ENCODE measurements around the gene PRKAR1B. TPM values are rescaled to one million over a fixed set of nuclear protein-coding genes. Genes with fewer than 3 reads are reported as not detected.

The PRKAR1B gene
- total RNA-seq, 1 experiment from 2014 or later: 43.3 TPM

GRCh38 chr7:548401-548800 lies 178.7 kb downstream of the PRKAR1B start:
- H3K4ac ChIP-seq (ENCODE audit: low read depth, low read length): no peak overlapping the region
- H4K91ac ChIP-seq (ENCODE audit: insufficient read length, low read depth, low read length): no peak overlapping the region
- no peak overlapping the region for H3K9ac ChIP-seq (ENCODE audit: extremely low read depth, insufficient read length, low read length)
- no peak overlapping the region for H4K8ac ChIP-seq (replicated peaks; ENCODE audit: insufficient read length, low read depth, low read length)
- H3K79me2 ChIP-seq (ENCODE audit: insufficient read depth, low read length): no peaks in the 10 kb centered on the region
- no peak overlapping the region for H4K5ac ChIP-seq (ENCODE audit: insufficient read length, low read depth, low read length)
- no CpG with 5 or more reads among the region's 11 CpGs for WGBS (ENCODE audit: extremely low coverage, insufficient read length, low lambda C conversion rate)
- no peak overlapping the region for H2AFZ ChIP-seq (ENCODE audit: low read length)
- H3K27me3 Mint-ChIP-seq (ENCODE audit: low read depth): no peaks in the 10 kb centered on the region
- no peak overlapping the region for H2AK5ac ChIP-seq (ENCODE audit: insufficient read length, low read length)
- no peak overlapping the region for H3K4me3 Mint-ChIP-seq
- no peaks in the 10 kb centered on the region for H3K27me3 ChIP-seq (ENCODE audit: insufficient read depth, low read length)
- no peaks in the 10 kb centered on the region for H3K79me1 ChIP-seq (ENCODE audit: insufficient read depth, low read depth, low read length, poor library complexity, severe bottlenecking)
- no peak overlapping the region for H2BK120ac ChIP-seq (ENCODE audit: low read depth, low read length, poor library complexity, severe bottlenecking)
- no peak overlapping the region for H3K23ac ChIP-seq (ENCODE audit: insufficient read length, low read depth, low read length)
- no peak overlapping the region for H3K56ac ChIP-seq (ENCODE audit: insufficient read length, low read depth, low read length)
- H3K18ac ChIP-seq (ENCODE audit: insufficient read length, low read depth, low read length): no peak overlapping the region
- no peak overlapping the region for H3T11ph ChIP-seq (ENCODE audit: low read length)
- H3K4me2 ChIP-seq (ENCODE audit: insufficient read depth, insufficient read length, low read length): no peak overlapping the region
- H3K9me3 Mint-ChIP-seq: no peaks in the 10 kb centered on the region
- H2BK15ac ChIP-seq (ENCODE audit: low read depth, low read length): no peak overlapping the region
- H3K27ac ChIP-seq (ENCODE audit: insufficient read length, low read depth, low read length): no peak overlapping the region
- no peak overlapping the region for H2BK12ac ChIP-seq (ENCODE audit: insufficient read length, low read depth, low read length)
- H3K4me1 Mint-ChIP-seq: no peaks in the 10 kb centered on the region
- no peaks in the 10 kb centered on the region for H3K4me1 ChIP-seq (ENCODE audit: insufficient read depth, low read length)
- H3K23me2 ChIP-seq (ENCODE audit: insufficient read length, low read depth, low read length, poor library complexity, severe bottlenecking): no peaks in the 10 kb centered on the region
- no peak overlapping the region for H2BK5ac ChIP-seq (ENCODE audit: insufficient read length, low read length)
- no peak for TF ChIP-seq CTCF (conservative IDR thresholded peaks at IDR 0.05)
- no peaks in the 10 kb centered on the region for H3K9me3 ChIP-seq (ENCODE audit: control insufficient read depth, low read depth, low read length)
- DNase-seq: no peak
- H4K20me1 ChIP-seq (ENCODE audit: control insufficient read depth, insufficient read depth, insufficient read length): no peaks in the 10 kb centered on the region
- H3K27ac Mint-ChIP-seq: no peak overlapping the region
- H3K36me3 Mint-ChIP-seq (ENCODE audit: insufficient read depth in 1 of 3, low read depth in 3 of 3): peaks cover 0 to 4% (median 0%) of the 10 kb centered on the region in 3 experiments; a peak in 2 of 7 replicates
- no peak overlapping the region for H2BK20ac ChIP-seq (ENCODE audit: low read depth, low read length, poor library complexity, severe bottlenecking)
- H3K14ac ChIP-seq (ENCODE audit: insufficient read depth, low read length): no peak overlapping the region
